SHP77 (cell line): Measurements from ENCODE around the gene SLC35B1.
A peak's percentile ranks its signal among the peaks of the same experiment; 100 is the strongest.
"Not testable (repeated sequence)": the region's sequence is repeated elsewhere in the genome, so short reads cannot be mapped to it uniquely, and the experiment has no call there.

ENCODE experiments used
- DNase-seq, 2 experiments: peaks; one replicate each; lab custom pipeline; 2025; lab: John Stamatoyannopoulos, UW

SLC35B1 gene

DNA sequence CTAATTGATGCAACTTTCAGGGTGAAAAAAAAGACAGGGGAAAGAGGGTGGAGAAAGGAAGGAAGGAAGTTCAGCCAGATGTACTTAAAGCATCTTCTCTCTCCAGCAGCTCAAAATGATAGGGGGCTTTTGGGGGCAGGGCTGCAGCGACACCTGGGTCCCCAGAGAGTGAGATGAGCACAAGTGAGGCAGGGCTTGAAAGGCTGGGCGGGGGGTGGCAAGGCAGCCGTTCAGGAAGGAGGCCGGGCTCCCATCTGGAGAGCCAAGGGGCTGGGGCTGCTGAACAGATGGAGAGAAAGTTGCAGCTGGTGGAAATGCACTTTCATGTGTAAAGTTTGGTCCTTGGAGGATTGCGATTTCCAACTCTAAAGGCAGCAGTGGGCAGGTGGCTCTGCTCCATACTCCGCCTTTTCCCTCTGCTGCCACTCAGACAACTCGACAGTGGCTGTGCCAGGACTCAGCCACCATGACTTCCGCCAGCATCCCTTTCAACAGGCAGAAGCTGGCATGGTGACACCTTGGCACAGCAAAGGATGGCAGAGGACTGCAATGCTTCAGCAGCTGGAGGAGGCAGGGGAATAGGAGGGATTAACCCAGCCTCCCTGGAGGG is 7.7 kb downstream of the SLC35B1 start:
- no peak for DNase-seq

DNA sequence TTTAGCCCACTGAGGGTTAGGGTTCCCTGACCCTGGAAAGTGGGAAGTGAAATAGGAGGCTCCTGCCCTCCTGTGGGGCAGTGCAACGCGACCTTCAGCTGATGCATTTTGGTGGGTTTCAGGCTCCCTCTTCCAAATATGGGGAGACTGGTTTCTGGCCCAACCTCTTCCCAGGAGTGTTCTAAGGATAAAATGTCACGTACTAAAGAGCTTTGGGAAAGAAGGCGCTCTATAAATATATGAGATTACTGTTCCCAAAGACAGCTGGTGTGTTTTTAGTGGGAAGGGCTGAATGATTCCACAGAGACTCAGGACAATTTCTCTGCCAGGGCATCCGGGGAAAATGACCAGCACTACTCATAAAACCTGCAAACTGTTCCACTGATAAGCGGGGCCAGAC is 9.8 kb downstream of the SLC35B1 start:
- DNase-seq, result no peak

DNA sequence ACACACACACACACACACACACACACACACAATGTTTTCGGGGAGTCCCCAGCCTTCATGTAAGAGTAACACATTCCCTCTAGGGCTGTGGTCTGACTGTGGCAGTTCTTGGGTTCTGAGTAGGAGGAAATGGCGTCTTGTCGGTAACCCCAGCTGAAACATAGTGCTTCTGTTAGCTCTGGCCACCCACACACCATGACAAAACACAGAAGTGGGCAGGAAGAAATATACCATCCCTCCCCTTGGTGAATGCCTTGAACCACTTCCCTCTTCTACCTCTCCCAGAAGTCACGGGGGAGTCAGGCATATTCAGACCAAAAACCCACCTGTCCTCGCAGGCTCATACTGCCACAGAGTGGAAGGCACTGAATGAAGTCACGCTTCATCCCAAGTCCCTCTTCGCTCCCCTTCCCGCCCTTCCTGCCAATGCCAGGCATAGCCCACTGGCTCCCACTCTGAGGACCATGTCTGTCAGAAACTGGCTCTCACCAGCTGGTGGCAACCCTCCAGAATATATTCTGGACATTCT is 11.5 kb downstream of the SLC35B1 start:
- DNase-seq, result no peak

DNA sequence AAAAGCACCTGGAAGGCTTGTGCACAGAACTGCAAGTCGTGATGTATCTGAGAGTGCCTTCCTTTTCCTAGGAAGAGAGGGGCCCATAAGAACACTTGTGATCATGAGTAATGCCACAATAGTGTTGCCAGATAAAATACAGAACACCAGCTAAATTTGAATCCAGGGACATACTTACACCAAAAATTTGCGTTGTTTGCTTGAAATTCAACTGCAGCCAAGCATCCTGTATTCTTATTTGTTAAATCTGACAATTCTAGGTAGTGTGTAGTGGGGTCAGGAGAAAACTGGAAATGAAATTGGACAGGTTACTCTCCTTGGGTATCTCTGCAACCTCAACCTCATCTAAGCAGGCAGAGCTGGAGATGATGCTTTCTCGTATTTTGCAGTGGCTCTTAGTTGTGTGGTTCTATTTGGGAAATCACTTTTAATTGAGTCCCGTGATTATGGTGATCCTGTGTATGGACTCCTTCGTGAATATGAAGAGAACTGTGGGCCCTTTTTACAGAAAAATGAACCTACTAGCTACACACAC is 12.0 kb downstream of the SLC35B1 start:
- no peak for DNase-seq

DNA sequence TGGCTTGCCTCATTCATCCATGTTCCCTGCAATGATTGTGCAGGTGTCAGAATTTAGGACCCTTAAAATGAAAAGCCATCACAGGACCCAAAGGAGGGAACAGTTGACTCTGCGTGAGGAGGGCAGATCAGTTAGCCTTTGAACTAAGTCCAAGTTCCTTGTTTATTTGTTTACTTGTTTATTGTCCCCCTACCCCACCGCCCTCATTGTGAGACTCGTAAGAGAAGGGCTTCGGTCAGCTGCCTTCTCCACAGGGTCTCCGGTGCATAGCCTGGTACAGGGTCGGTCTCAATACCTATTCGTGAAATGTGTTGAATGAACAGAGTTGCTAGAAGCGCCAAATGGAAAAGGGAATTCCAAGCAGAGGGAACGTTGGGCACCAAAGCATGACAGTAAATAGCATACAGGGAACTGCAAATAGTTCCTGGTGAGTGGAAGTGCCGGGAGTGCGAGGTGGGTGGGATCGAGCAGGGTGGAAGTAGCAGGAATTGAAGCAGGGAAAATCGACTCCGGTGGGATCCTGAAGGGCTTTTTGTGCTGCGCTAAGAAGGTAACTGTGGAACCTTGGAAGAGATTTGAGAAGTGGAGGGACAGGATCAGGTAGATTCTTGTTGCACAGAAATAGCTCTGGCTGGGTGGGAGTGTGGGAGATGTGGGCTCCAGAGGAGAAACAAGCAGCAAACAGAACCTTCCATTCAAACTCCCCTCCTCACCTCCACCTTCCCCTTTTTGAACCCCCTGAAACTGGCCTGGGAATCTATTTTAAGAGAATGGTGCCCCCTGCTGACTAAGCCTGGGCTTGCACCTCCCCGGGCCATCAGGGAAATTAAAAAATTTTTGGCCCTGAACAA is 12.7 kb downstream of the SLC35B1 start:
- DNase-seq, result peak in 1 of 2 experiments; percentile 29

DNA sequence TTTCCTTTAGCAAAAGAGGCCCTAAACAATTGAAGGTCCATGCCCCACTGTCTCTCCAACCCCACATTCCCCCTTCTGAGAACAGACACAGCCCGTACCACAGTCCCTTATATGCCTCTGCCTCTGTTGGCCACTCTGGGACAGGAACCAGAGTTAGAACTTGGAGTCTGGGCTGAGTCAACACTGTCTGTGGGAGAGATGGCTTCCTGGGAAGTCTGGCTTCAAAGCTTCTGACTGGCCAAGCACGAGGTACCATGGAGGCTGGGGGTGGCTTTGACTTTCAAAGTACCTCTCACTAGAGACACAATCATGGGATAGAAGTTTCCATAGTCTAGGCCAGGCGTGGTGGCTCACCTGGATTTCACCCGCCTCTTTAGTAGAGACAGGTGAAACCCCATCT is 15.0 kb downstream of the SLC35B1 start:
- no peak for DNase-seq

DNA sequence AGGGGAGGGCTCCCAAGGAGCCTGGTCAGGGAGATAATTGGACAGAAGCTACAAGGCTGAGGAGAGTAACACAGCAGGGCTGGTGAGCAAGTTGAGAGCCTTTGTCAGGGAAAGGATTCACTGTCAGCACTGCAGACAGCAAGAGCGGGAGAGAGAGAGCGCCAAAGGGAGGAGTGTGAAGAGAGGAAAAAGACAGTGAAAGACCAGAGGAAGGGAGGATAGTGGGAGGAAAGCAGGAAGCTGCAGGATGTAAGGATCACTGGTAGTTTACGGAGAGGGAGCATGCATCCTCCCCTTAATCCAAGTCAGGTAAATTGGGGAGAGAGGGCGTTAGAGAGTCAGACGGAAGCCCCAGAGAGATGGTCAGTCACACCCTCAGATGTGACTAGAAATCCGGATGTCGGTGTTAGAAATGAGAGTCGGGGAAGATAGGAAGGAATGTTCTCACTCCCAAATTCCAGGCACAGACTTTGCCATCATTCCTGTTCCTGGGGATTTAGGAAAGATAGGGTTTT is 16.0 kb downstream of the SLC35B1 start:
- no peak for DNase-seq

DNA sequence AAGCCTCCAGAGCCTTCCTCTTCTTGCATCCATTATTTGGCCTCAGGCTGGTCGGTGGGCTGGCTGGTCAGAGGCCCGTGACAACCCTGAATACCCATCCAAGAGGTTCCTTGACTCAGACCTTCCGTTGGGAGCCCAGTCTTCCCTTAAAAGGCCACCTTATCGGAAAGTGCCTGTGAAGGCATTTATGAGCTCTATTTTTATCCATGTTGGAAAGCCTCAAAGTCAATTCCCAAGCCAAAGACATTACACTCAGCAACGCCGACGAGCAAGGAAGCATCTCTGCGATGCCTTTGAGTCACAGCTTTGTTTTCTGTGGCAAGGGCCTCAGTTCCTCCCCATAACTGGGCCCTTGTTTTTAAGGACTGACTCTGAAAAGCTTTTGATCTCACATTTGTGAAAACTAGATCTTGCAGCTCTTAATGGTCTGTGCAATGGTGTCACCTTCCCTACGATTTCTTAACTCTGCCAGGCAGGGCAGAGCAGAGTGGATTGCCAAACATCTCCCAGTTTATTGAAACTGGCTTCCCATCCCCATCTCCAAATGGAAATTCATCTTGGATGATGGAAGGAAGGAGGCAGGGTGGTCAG is 16.6 kb downstream of the SLC35B1 start:
- no peak for DNase-seq

DNA sequence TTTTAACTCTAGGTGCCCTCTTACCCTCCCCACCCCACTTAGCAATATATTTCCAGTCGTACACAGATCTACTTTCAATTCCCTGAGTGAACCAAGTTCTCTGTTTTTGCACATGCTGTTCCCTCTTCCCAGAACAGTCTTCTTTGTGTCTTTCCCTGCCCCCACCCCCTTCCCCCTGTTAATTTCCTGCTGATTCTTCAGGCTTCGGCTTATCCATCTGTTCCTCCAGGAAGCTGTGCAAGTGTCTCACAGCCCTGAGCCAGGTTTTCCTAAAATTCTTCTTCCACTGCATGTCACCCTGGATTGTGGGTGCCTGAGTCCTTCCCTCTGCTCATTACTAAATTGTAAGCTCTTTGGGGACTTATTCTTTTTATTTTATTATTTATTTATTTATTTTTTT is 17.5 kb downstream of the SLC35B1 start:
- DNase-seq, result no peak

DNA sequence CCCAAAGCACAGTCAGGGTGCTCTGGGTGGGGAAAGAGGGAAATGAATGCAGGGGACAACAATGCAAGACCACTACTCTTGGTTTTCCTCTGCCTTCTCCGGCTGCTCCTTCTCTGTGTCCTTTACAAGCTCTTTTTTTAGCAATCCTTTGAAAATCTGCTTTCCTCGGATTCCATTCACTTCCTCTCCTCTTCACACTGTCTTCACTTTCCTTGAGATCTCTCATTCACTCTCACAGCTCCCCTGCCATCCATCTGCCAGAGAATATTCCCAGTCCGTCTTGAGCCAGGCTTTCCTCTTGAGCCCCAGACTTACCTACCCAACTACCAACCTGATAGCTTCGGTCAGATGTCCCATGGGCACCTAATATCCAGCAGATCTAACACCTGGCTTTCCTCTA is 18.9 kb downstream of the SLC35B1 start:
- DNase-seq, result no peak

DNA sequence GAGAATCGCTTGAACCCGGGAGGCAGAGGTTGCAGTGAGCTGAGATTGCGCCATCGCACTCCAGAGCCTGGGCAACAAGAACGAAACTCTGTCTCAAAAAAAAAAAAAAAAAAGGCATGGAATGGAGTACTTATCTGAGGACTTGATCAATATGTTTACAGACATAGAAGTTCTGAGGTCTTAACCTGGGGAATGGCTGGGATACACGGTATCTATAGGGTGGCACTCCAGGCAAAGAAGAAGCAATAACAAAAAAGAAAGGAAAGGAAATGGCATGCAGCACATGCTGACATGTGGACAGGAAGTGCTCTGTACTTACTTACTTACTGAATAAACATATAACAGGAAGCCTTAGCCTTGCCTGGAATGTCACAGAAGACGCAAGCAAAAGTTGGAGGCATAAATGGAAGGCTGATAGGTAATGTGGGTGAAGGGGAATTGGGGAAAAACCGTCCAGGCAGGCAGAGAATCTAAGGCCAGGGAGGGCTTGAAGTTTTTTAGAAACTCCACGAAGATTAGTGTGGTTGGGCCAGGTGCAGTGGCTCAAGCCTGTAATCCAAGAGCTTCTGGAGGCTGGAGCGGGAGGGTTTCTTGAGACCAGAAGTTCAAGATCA is 19.8 kb downstream of the SLC35B1 start:
- DNase-seq, result no peak

DNA sequence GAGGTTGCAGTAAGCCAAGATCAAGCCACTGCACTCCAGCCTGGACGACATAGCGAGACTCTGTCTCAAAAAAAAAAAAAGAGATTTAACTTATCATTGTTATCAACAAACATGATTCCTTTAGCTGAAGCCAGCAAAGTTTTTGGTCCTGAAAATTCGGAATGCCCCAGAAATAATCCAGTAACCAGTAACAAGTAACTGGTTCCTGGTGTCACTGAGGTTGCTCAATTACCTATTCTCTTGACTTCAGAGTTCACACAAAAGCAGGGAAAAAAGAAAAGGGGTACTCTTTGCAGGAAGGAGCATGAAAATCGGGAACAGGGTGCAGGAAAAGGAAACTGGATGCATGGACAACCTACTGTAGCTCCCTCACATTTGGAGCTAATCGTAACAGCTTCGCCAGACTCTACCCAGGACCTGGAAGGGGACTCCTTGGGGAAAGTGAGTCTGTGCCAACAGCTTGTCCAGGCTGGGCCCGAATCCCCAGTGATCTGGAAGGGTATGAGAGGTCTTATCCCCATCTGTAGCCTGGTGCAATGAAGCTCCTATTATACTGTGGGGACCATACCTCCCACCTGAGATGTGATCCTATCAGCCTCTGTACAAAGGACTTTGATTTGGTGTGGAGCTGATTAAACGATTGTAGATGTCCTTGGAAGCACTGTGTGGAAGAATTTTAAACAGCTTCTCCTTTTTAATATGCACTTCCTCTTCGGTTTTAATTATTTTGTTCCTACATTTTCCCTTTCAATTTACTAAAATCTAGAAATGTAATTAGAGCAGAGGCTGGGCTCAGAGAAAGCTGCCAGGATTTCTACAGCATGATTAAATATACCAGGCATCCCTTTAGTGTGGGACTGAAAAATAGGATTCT is 26.4 kb downstream of the SLC35B1 start:
- no peak for DNase-seq

DNA sequence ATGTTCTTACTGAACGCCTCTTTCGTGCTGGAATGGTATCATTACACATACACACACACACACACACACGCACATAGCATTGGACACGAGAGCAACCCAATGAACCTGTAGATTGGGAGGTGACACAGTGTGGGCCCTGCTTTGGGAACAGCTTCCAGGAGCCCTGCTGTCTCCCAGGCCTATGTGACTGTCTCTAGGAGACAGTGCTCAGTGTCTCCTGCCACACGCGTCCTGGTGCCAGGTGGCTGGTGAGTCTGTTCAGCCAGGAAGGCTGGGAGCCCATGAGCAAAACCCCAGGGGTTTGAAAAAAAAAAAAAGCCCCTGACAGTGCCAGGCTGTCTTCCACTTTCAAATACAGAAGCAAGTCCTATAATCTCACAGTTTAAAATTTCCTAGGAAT is 27.4 kb downstream of the SLC35B1 start:
- no peak for DNase-seq

DNA sequence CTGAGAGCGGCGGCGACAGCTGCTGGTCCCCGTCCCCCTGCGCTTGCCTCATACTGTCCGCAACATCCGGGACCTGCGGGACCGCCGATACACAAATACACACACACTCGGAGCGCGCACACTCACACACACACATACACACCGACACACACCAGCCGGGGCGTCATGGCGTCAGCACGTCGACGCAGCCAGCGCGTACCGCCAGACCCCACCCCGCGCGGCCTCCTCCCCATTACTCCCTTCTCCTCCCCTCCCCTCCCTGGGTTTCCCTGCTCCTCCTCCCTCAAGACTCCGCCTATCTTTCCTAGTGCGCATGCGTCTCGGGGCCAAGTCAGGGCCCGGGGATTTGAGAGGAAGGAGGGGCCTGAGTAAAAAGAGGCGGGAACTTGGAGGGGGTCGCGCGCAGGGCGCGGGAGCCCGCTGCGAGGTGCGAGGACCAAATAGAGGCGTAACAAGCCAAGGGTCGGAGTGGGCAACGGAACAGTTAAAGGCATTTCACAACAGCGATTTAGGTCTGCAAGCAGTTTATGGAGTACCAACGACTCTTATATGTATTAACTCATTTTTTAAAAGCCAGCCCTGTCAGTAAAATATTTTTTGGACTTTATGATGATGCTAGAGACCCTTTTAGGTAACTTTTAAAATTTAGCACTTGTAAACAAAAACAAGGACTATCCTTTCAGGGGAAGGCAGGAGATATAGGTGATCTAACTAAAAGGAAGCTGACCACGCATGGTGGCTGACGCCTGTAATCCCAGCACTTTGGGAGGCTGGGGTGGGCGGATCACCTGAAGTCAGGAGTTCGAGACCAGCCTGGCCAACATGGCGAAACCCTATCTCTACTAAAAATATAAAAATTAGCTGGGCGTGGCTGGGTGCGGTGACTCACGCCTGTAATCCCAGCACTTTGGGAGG is 29.6 kb downstream of the SLC35B1 start, which contains the start of gene SPOP:
Gene SPOP, minus strand, starts transcription at position 165 of the 915 bp plus-strand sequence. CDS start 55,287 bp downstream, outside the sequence.
- DNase-seq, result peak; percentile 98 to 99

DNA sequence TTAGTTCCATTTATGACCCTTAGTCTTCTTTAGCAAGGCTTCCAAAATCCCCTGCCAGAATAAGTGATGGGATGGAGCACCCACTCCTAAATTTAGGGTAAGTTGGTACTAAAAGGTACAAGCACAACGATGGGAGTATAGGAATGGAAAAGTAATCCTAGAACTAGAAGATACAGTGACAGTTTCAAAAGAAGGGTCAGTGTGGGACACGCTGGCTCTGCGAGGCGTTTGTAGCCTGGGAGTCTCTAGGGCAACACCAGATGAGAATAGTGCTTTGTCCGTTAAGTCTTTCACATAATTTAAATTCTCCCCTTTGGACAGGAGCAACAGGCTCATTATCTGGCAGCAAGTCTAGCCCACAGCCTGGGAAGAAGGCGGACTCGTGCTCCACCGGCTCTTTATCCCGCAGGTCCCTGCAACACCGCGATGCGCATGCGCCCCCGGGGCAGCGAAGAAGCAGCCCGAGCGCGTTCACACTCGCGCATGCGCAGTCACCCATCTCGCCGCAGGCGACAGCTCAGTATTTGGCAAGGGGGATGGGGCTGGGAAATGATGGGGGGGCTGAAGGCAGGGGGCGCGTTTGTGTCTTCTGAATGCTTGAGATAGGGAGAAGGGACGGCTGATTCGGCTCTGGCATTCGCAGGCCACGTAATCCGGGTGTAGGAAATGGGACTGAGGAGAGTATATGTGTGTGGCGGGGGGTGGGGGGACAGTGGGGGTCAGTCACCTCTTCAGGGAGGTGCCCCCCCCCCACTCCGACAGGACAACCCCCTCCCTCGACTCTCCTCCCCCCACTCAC is 30.4 kb downstream of the SLC35B1 start:
- DNase-seq, result peak; percentile 88 to 98

DNA sequence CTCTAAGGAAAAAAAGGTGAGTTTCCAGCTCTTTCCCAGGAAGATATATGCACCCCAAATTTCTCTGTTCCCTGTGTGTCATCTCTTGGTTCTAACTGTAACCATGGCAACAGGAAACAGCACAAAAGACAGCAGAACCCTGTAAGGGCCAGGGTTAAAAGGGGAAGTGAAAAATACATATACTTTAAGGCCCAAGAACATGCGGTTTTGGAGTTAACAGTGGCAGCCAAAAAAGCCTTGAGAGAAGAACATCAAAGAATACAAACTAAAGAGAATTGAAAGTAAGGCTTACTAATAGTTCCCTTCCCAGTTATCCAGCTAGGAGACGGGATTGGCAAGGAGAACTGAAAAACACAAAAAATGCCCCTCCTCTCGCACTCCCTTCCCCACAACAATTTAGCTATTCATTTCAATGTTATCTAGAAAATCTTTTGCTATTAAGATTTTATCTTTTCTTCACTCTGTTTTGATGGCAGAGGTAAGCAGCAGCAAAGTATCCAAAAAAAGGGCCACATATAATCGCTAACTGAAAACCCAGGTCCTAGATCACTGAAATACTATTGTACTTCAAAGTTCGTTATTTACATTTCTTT is 31.4 kb downstream of the SLC35B1 start:
- DNase-seq, result no peak

DNA sequence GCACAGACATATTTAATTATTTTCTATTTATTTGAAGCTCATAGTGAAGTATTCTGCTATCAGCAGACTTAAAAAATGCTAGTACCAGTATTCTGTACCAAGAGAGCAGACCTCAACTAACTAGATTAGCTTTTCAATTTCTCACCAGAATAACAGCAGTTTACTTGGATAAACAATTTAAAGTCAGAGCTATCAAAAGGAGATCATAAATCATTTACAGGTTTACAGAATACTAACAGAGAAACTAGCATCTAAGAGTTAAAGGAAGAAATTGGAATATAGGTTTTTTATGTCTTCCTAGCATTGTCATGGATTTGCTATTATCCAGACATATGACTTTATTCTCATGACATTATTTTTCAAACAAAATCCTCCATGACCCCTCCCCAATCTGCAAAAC is 33.3 kb downstream of the SLC35B1 start:
- DNase-seq, result no peak

DNA sequence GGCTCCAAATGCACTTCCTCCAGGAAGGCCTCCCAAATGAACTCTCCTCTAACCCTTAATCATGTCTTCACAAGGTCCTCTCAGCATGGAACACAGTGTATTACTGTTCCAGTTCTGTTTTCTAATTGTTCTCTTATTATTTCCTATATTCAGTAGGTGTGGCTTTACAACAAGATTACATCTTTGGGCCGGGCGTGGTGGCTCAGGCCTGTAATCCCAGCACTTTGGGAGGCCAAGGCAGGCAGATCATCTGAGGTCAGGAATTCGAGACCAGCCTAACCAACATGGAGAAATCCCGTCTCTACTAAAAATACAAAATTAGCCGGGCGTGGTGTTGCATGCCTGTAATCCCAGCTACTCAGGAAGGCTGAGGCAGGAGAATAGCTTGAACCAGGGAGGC is 34.1 kb downstream of the SLC35B1 start:
- DNase-seq, result not testable (repeated sequence)

DNA sequence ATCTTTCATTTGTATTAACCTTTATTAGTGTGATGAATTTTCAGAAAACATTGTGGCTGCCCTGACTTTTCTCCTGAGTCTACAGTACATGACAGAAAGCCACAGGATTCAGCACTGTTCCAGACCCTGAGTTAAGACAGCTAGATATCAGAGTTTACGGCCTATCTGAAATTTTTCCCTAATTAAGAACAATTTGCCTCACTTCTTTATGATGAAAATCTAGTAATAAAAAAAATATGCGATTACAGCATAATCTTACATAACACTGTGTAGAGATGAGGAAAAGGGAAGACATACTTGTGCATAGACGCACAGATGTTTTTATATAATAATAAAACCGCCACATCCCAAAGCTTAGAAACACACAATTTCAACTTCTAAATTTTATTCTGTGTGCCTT is 37.1 kb downstream of the SLC35B1 start:
- DNase-seq, result no peak
